Subcutaneous abdominal adipose tissue (tissue), 5 donors: ENCODE data around the gene RALA.
A peak's percentile ranks its signal among the peaks of the same experiment; 100 is the strongest.

Experiments used
- H3K27ac ChIP-seq: one replicate; pipeline ENCODE4 v1.7.0; 2013; ENCODE audit warnings: low read depth, mild to moderate bottlenecking, inconsistent platforms, low read length, moderate library complexity
- H3K27me3 ChIP-seq, 5 donors: one replicate each; pipeline ENCODE4 v1.7.0; 2013; ENCODE audit warnings: low read length in 5 of 5, inconsistent platforms in 1 of 5; ENCODE audit not compliant: control insufficient read depth in 5 of 5, insufficient read depth in 4 of 5
- H3K36me3 ChIP-seq, 5 donors: one replicate each; pipeline ENCODE4 v1.7.0; 2013; ENCODE audit warnings: low read length in 5 of 5; ENCODE audit not compliant: control insufficient read depth in 5 of 5, insufficient read depth in 5 of 5
- H3K4me1 ChIP-seq, 5 donors: one replicate each; pipeline ENCODE4 v1.7.0; 2013; ENCODE audit warnings: low read length in 5 of 5, mild to moderate bottlenecking in 3 of 5, moderate library complexity in 1 of 5; ENCODE audit not compliant: control insufficient read depth in 5 of 5, insufficient read depth in 5 of 5
- H3K4me3 ChIP-seq, 5 donors: one replicate each; pipeline ENCODE4 v1.7.0; 2013; ENCODE audit warnings: low read length in 5 of 5, low read depth in 1 of 5
- H3K9ac ChIP-seq, 5 donors: one replicate each; pipeline ENCODE4 v1.7.0; 2013; ENCODE audit warnings: low read length in 5 of 5, mild to moderate bottlenecking in 4 of 5, moderate library complexity in 3 of 5
- H3K9me3 ChIP-seq, 5 donors: one replicate each; pipeline ENCODE4 v1.7.0; 2013; ENCODE audit warnings: low read length in 5 of 5; ENCODE audit not compliant: control insufficient read depth in 5 of 5
- donor health status: healthy.
- donor health status: healthy.
- donor health status: healthy.
- donor health status: healthy.
- donor health status: healthy.

The RALA gene

DNA sequence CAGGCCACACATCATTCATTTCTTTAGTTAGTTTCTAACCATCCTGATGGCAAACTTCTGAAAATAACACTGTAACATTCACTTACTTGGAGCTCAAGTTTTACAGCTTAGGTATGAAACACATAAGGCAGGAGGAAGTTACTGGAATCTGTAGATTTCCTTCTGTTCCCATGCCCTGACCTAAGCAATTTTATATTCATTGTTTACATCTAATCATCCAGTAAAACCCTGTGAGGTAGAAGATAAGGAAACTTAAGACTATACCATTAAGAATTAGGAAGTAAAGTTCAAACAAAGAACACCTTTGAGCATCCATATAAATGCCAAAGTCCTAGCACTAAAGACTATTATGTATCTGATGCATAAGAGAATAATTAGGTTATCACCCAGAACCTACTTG is 19.5 kb downstream of the RALA start:
- Histone ChIP-seq H3K4me1 (peaks cover 0 to 22% (median 11%) of the 10 kb centered on the region in 5 donors), H3K36me3 (no peaks in the 10 kb centered on the region), H3K27me3 (no peaks in the 10 kb centered on the region), H3K9ac (no peak overlapping the region), H3K9me3 (no peaks in the 10 kb centered on the region), H3K4me3 (no peak overlapping the region), H3K27ac (no peak overlapping the region)

DNA sequence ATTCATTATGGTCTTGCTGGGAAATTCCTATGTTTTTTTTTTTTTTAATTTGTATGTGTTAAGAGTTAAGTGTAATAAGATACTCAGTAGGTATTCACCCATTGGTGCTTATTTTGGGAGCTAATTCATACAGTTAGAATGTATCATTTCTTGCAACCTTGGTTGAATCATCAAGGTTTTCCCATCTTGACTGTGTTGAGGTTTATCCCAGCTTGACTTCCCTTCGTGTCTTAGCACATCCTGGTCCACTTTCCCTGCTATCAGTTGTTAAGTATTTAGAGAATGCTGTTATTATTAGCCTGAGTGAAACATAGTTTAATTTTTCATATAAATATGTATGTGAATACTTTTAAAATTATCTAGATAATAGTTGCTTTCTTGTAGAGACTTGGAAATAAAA is 20.8 kb downstream of the RALA start:
- no peak overlapping the region for H3K27ac ChIP-seq
- H3K4me3 ChIP-seq, result no peak overlapping the region
- H3K9me3 ChIP-seq, result no peaks in the 10 kb centered on the region
- no peaks in the 10 kb centered on the region for H3K27me3 ChIP-seq
- no peak overlapping the region for H3K9ac ChIP-seq
- no peaks in the 10 kb centered on the region for H3K36me3 ChIP-seq
- H3K4me1 ChIP-seq, result peaks cover 0 to 22% (median 11%) of the 10 kb centered on the region in 5 donors

DNA sequence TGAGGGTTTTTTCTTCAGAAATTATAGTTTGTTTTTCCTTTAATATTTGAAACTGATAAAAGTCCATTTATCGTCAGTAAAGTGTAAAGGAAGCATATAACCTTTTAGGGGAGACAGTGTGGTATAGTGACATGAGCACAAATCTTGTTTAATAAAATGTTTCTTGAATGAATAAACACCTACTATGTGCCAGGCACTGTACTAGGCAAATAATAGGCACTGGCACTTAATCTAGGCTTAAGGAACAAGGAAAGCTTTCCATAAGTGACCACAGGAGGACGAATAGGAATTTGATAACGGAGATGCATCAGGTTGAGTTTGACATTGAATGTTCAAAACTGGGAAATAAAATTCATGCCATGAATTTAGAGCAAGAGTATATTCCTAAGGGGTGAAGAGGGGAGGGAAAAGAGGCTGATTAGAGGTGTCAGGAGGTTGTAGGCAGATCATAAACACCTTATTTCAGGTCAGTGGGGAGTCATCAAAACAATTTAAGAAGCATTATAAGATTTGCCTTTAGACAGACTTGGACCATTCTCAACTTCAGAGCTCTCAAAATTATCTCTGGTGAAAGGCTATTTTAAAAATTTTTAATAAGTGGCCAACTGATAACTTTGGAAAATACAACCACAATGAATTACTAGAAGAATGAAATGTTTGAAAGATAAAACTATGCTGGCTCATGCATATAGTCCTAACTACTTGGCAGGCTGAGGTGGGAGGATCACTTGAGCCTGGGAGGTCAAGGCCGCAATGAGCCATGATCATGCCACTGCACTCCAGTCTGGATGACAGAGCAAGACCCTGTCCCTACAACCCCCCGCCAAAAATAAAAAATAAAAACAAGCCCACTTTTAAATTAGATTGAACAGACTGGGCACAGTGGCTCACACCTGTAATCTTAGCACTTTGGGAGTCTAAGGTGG is 22.4 kb downstream of the RALA start:
- no peaks in the 10 kb centered on the region for H3K9me3 ChIP-seq
- no peaks in the 10 kb centered on the region for H3K27me3 ChIP-seq
- H3K36me3 ChIP-seq, result no peaks in the 10 kb centered on the region
- peaks cover 0 to 23% (median 20%) of the 10 kb centered on the region in 5 donors for H3K4me1 ChIP-seq
- no peak overlapping the region for H3K4me3 ChIP-seq
- H3K9ac ChIP-seq, result no peak overlapping the region
- no peak overlapping the region for H3K27ac ChIP-seq

DNA sequence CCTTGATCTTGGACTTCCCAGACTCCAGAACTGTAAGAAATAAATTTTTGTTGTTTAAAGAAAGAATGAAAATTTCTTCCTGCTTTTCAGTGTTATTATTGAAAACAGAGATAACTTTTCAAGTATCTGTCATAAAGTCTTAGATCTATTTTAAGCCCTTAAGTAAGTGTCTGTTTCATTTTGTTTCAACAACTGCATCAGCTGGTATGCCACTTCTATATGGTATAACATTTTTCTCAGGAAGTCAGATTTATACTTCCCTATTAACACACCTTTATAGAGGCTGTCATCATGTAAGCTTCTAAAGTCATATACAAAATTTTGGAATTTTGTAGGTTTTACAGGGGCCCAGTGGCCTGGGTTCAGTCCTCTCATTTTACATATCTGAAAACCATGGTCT is 24.4 kb downstream of the RALA start:
- H3K4me1 ChIP-seq, result peaks cover 0 to 34% (median 29%) of the 10 kb centered on the region in 5 donors

DNA sequence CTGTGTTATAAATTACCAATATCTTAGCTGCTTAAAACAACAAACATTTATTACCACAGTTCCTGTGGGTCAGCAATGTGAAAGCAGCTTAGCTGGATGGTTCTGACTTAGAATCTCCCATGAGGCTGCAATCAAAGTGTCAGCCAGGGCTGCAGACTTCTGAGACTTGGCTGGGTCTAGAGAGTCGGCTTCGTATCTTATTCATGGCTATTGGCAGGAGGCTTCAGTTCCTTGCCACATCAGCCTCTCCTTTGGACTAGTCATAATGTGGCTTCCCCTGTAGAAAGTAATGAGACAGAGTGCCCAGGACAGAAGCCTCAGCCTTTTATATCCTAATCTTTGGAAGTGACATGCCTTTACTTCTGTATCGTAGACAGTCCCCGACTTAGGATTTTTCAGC is 27.3 kb downstream of the RALA start:
- H3K9ac ChIP-seq, result no peak overlapping the region

More for the DNA sequence above, 24.4 kb downstream of the RALA start:
- Histone ChIP-seq H3K9me3 (no peaks in the 10 kb centered on the region), H3K36me3 (no peaks in the 10 kb centered on the region), H3K27ac (no peak overlapping the region), H3K27me3 (no peaks in the 10 kb centered on the region), H3K9ac (no peak overlapping the region), H3K4me3 (no peak overlapping the region)

DNA sequence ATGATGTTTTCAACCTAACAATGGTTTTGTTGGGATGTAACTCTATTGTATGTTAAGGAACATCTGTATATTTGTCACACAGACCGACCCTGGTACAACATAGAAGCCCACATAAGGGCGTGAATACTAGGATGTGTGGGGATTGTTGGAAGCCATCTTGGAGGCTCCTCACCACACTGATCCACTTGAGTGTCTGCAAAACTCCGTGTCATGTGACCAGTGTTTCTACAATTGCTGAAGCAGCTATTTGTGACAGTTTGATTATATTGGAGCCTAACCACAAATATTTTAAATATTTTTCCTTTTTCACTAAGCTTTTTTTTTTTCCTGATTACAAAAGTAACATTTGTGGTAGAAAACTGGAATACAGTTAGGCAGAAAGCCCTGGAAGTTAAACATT is 27.9 kb downstream of the RALA start:
- no peaks in the 10 kb centered on the region for H3K27me3 ChIP-seq
- peaks cover 0 to 4% (median 0%) of the 10 kb centered on the region in 5 donors for H3K36me3 ChIP-seq
- H3K4me1 ChIP-seq, result peaks cover 0 to 27% (median 21%) of the 10 kb centered on the region in 5 donors
- H3K27ac ChIP-seq, result peak overlapping the region; percentile 76
- peaks cover 0 to 6% (median 0%) of the 10 kb centered on the region in 5 donors for H3K9me3 ChIP-seq
- H3K4me3 ChIP-seq, result peak overlapping the region in 1 of 5 donors; percentile 5
- no peak overlapping the region for H3K9ac ChIP-seq

More for the DNA sequence above, 27.3 kb downstream of the RALA start:
- Histone ChIP-seq H3K4me3 (no peak overlapping the region), H3K36me3 (peaks cover 0 to 4% (median 0%) of the 10 kb centered on the region in 5 donors), H3K9me3 (peaks cover 0 to 6% (median 0%) of the 10 kb centered on the region in 5 donors), H3K27me3 (no peaks in the 10 kb centered on the region), H3K4me1 (peaks cover 0 to 33% (median 27%) of the 10 kb centered on the region in 5 donors), H3K27ac (peak overlapping the region; percentile 76)

DNA sequence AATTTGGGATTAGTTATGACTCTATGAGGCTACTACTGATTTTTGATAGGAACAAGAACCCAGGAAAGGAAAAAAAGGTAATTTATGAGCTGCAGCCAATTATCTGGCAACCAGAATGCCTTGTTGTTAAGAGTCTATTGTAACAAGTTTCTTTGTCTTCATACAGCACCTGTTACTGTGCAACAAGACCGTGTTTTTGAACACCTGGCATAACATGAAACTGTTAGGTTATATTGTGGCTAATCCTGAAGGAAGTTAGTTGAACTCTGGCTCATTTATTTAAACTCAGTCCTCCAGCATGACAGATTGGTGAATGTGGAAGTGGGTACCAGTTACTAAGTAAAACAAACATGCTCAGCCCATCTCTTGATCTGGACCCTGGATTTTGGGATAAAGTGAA is 33.0 kb downstream of the RALA start:
- Histone ChIP-seq H3K36me3 (peaks cover 0 to 6% (median 0%) of the 10 kb centered on the region in 5 donors), H3K4me1 (peaks cover 0 to 8% (median 6%) of the 10 kb centered on the region in 5 donors), H3K27ac (no peak overlapping the region)

DNA sequence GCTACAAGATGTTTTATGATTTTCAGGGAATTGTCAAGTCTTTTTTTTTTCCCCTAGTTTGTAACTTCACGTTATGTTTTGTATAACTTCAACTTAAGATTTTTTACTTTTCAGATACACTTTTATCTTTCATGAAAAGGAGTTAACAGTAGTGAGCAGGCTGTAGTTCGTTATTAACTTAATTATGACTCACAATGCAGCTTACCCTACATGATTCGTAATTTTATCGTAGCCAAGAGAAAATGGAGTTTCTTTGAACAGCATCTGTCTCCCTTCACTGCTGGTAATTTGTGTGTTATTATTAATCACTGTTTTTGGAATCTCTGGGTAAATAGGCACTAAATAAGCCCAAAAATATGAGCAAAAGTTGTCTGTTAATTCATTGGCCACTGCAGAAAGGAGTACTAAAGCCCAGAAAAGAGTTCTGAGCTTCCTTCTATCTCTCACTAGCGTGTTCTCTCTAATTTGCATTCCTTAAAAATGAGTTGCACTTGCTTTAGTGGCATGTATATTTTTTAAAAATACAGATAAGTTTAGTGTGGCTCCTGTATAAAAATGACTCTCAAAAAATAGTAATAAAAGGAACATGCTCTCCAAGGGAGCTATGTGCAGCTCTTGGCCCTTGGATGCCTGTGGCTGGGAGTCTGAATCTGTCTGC is 36.1 kb downstream of the RALA start:
- Histone ChIP-seq H3K27me3 (no peaks in the 10 kb centered on the region), H3K4me3 (no peak overlapping the region), H3K4me1 (no peaks in the 10 kb centered on the region), H3K9me3 (peaks cover 0 to 6% (median 0%) of the 10 kb centered on the region in 5 donors), H3K27ac (no peak overlapping the region), H3K9ac (no peak overlapping the region), H3K36me3 (peaks cover 0 to 10% (median 0%) of the 10 kb centered on the region in 5 donors)

More for the DNA sequence above, 33.0 kb downstream of the RALA start:
- Histone ChIP-seq H3K9ac (no peak overlapping the region), H3K27me3 (no peaks in the 10 kb centered on the region), H3K9me3 (peaks cover 0 to 6% (median 0%) of the 10 kb centered on the region in 5 donors), H3K4me3 (no peak overlapping the region)

DNA sequence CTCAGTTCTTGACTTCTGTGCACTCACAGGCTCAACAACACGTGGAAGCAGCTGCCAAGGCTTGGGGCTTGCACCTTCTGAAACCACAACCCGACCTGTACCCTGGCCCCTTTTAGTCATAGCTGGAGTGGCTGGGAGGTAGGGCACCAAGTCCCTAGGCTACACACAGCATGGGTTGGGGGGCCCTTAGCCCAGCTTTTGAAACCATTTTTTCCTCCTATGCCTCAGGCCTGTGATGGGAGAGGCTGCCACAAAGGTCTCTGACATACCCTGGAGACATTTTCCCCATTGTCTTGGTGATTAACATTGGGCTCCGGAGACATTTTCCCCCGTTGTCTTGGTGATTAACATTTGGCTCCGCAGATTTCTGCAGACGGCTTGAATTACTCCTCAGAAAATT is 38.6 kb downstream of the RALA start:
- Histone ChIP-seq H3K27me3 (no peaks in the 10 kb centered on the region), H3K4me3 (no peak overlapping the region), H3K9me3 (no peaks in the 10 kb centered on the region), H3K27ac (no peak overlapping the region), H3K4me1 (peaks cover 0 to 5% (median 2%) of the 10 kb centered on the region in 5 donors), H3K9ac (no peak overlapping the region), H3K36me3 (peaks cover 0 to 3% (median 0%) of the 10 kb centered on the region in 5 donors)

DNA sequence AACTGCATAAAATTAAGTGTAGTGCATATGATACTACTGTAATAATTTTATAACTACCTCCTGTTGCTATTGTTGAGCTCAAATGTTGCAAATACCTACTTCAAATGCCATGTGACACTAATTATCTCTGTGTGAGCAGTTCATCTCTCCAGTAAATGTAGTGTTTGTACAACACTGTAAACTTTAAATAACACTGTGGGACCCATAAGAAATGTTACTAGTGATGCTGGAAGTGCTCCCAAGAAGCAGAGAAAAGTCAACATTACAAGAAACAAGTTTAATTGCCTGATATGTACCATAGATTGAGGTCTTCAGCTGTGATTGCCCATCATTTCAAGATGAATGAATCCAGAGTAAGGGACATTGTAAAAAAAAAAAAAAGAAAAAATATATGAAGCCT is 39.9 kb downstream of the RALA start:
- Histone ChIP-seq H3K27me3 (no peaks in the 10 kb centered on the region), H3K9ac (no peak overlapping the region), H3K9me3 (no peaks in the 10 kb centered on the region), H3K4me1 (peaks cover 0 to 18% (median 9%) of the 10 kb centered on the region in 5 donors), H3K36me3 (peaks cover 0 to 3% (median 0%) of the 10 kb centered on the region in 5 donors), H3K27ac (no peak overlapping the region), H3K4me3 (no peak overlapping the region)
